ENCODE results near the gene MYCBPAP. TPM values are rescaled to one million over a fixed set of nuclear protein-coding genes. Genes with fewer than 3 reads are reported as not detected.
"Not testable (repeated sequence)": the region's sequence is repeated elsewhere in the genome, so short reads cannot be mapped to it uniquely, and the experiment has no call there.

The MYCBPAP gene
- total RNA-seq, 3 donors from 2014 or later: 0.66 to 1.9 (median 1.3) TPM

DNA sequence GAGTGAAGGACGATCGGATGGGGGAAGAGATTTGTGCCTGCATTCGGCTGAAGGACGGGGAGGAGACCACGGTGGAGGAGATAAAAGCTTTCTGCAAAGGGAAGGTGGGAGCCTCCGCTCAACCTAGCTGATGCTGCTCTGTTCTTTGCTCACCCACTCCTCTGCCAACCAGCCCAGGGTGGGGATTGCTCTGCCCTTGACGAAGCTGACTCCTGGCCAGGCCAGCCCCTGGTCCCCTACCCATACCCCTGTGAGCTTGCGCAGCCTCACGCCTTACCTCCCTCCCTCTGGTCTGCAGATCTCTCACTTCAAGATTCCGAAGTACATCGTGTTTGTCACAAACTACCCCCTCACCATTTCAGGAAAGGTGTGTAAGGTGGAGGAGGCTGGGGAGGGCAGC, 34.3 kb upstream of the MYCBPAP start:
- Histone ChIP-seq H3K4me1 (peaks cover 0 to 6% of the 10 kb centered on the region in 2 donors), H3K27me3 (no peaks in the 10 kb centered on the region), H3K4me3 (no peak overlapping the region), H3K27ac (no peak overlapping the region), H3K9me3 (no peaks in the 10 kb centered on the region), H3K36me3 (no peaks in the 10 kb centered on the region)
- TF ChIP-seq POLR2AphosphoS5 (IDR thresholded peaks at IDR 0.05): no peak
- TF ChIP-seq, protein P1, sequence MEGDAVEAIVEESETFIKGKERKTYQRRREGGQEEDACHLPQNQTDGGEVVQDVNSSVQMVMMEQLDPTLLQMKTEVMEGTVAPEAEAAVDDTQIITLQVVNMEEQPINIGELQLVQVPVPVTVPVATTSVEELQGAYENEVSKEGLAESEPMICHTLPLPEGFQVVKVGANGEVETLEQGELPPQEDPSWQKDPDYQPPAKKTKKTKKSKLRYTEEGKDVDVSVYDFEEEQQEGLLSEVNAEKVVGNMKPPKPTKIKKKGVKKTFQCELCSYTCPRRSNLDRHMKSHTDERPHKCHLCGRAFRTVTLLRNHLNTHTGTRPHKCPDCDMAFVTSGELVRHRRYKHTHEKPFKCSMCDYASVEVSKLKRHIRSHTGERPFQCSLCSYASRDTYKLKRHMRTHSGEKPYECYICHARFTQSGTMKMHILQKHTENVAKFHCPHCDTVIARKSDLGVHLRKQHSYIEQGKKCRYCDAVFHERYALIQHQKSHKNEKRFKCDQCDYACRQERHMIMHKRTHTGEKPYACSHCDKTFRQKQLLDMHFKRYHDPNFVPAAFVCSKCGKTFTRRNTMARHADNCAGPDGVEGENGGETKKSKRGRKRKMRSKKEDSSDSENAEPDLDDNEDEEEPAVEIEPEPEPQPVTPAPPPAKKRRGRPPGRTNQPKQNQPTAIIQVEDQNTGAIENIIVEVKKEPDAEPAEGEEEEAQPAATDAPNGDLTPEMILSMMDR (IDR thresholded peaks at IDR 0.05): no peak
- no peak for TF ChIP-seq POLR2A (IDR thresholded peaks at IDR 0.05)
- intact Hi-C loops (cut with DNase I; ENCODE audit: low total_unique reads): no loop called here
- DNase-seq (ENCODE audit: low spot score in 2 of 2): no peak

DNA sequence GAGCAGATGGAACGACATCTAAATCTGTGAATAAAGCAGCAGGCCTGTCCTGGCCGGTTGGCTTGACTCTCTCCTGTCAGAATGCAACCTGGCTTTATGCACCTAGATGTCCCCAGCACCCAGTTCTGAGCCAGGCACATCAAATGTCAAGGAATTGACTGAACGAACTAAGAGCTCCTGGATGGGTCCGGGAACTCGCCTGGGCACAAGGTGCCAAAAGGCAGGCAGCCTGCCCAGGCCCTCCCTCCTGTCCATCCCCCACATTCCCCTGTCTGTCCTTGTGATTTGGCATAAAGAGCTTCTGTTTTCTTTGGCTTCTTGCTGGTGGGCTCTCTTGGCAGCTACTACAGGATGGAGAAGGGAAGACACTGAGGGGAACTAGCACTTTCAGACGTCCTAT, 33.7 kb upstream of the MYCBPAP start:
- TF ChIP-seq POLR2A (IDR thresholded peaks at IDR 0.05) (no peak), POLR2AphosphoS5 (IDR thresholded peaks at IDR 0.05) (no peak)
- TF ChIP-seq, protein P1 (IDR thresholded peaks at IDR 0.05): no peak
- no peak for DNase-seq (ENCODE audit: low spot score in 2 of 2)
- intact Hi-C loops (cut with DNase I; ENCODE audit: low total_unique reads): no loop called here
- Histone ChIP-seq H3K27me3 (no peaks in the 10 kb centered on the region), H3K4me1 (peaks cover 0 to under 1% of the 10 kb centered on the region in 2 donors), H3K27ac (no peak overlapping the region), H3K9me3 (no peaks in the 10 kb centered on the region), H3K36me3 (no peaks in the 10 kb centered on the region), H3K4me3 (no peak overlapping the region)

DNA sequence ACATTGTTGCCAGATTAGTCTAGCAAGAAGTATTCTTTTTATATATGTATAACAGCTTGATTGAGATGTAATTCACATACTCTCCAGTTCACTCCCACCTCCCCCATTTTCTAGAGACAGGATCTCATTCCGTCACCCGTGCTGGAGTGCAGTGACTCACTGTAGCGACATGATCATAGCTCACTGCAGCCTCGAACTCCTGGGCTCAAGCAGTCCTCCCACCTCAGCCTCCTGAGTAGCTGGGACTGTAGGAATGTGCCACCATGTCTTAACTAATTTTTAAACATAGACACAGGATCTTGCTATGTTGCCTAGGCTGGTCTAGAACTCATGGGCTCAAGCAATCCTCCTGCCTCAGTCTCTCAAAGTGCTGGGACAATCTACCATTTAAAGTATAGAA, 32.9 kb upstream of the MYCBPAP start:
- H3K27me3 ChIP-seq: no peaks in the 10 kb centered on the region
- H3K4me3 ChIP-seq: no peak overlapping the region
- no peaks in the 10 kb centered on the region for H3K9me3 ChIP-seq
- H3K36me3 ChIP-seq: no peaks in the 10 kb centered on the region
- TF ChIP-seq POLR2A (IDR thresholded peaks at IDR 0.05) (no peak), POLR2AphosphoS5 (IDR thresholded peaks at IDR 0.05) (no peak)
- TF ChIP-seq, protein P1 (IDR thresholded peaks at IDR 0.05): no peak
- intact Hi-C loops (cut with DNase I; ENCODE audit: low total_unique reads): no loop called here
- no peak for DNase-seq (ENCODE audit: low spot score in 2 of 2)
- H3K4me1 ChIP-seq: peaks cover 0 to 7% of the 10 kb centered on the region in 2 donors
- no peak overlapping the region for H3K27ac ChIP-seq

DNA sequence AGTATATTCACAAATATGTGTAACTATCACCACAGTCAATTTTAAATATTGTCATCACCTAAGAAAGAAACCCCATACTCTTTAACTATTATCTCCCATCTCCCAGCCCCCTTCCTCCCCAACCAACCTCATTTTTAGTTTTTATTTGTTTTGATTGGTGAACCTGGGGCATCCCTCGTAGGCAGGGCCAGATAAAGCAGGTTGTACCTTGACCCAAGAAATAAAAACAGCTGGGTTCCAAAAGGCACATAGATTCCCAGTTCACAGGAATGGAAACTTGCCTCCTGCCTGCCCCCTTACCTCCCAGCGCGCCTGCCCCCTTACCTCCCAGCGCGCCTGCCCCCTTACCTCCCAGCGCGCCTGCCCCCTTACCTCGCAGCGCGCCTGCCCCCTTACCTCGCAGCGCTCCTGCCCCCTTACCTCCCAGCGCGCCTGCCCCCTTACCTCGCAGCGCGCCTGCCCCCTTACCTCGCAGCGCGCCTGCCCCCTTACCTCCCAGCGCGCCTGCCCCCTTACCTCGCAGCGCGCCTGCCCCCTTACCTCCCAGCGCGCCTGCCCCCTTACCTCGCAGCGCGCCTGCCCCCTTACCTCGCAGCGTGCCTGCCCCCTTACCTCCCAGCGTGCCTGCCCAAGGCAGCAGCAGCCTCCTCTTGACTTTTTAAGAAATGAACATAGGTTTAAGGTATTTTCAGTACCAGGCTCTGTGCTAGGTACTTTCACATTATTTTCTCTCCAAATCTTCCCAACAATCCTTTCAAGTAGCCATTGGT, 32.3 kb upstream of the MYCBPAP start:
- intact Hi-C loops (cut with DNase I; ENCODE audit: low total_unique reads); H3K4me1 ChIP-seq; H3K27me3 ChIP-seq; DNase-seq (ENCODE audit: low spot score in 2 of 2); H3K4me3 ChIP-seq; H3K9me3 ChIP-seq; H3K27ac ChIP-seq; H3K36me3 ChIP-seq: not testable (repeated sequence)

DNA sequence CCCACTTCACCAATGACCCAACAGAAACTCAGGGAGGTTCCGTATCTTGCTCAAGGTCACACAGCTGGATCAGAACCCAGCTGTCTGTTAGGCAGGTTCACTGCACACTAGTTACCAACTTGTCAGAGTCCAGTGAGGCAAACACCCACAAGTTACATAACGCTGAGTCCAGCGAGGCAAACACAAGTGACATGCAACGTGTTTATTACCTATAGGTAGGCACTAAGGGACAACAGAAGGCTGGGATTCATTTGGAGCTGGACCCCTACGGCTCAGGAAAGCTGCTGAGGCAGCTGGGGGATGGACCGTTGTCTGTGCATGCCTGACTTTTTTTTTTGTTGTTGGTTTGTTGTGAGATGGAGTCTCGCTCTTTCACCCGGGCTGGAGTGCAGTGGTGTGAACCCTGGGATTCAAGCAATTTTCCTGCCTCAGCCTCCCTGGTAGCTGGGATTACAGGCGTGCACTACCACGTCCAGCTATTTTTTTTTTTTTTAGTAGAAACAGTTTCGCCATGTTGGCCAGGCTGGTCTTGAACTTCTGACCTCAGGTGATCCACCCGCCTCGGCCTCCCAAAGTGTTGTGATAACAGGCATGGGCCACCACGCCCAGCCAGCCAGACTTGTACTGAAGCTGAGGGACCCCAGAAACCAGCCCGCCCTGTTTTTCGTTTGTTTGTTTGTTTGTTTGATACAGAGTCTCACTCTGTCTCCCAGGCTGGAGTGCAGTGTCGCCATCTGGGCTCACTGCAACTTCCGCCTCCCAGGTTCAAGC, 31.5 kb upstream of the MYCBPAP start:
- TF ChIP-seq POLR2A (IDR thresholded peaks at IDR 0.05) (no peak), POLR2AphosphoS5 (IDR thresholded peaks at IDR 0.05) (no peak)
- TF ChIP-seq, protein P1 (IDR thresholded peaks at IDR 0.05): no peak
- intact Hi-C loops (cut with DNase I; ENCODE audit: low total_unique reads): no loop called here

More for the DNA sequence above, 31.5 kb upstream of the MYCBPAP start:
- H3K4me3 ChIP-seq: no peak overlapping the region
- no peak for DNase-seq (ENCODE audit: low spot score in 2 of 2)
- H3K4me1 ChIP-seq: peaks cover 0 to 7% of the 10 kb centered on the region in 2 donors
- no peaks in the 10 kb centered on the region for H3K36me3 ChIP-seq
- H3K27me3 ChIP-seq: no peaks in the 10 kb centered on the region
- H3K9me3 ChIP-seq: no peaks in the 10 kb centered on the region
- H3K27ac ChIP-seq: no peak overlapping the region
